Lower leg skin (tissue), 3 donors: ENCODE results near the gene C1orf159.

ENCODE experiments used
- POLR2A ChIP-seq, 2 donors: fragments of 450-650 bp; IDR thresholded peaks; one replicate each; pipeline ENCODE4 v1.6.1; 2016 to 2017; ENCODE audit warnings: antibody characterized with exemption in 2 of 2, mild to moderate bottlenecking in 1 of 2, moderate library complexity in 1 of 2
- TF ChIP-seq, protein P1 (sequence below), 3 donors: fragments of 450-650 bp; IDR thresholded peaks; one replicate each; pipeline ENCODE4 v1.5.1; 2016; ENCODE audit warnings: antibody characterized with exemption in 3 of 3, mild to moderate bottlenecking in 3 of 3, moderate library complexity in 2 of 3

DNA sequence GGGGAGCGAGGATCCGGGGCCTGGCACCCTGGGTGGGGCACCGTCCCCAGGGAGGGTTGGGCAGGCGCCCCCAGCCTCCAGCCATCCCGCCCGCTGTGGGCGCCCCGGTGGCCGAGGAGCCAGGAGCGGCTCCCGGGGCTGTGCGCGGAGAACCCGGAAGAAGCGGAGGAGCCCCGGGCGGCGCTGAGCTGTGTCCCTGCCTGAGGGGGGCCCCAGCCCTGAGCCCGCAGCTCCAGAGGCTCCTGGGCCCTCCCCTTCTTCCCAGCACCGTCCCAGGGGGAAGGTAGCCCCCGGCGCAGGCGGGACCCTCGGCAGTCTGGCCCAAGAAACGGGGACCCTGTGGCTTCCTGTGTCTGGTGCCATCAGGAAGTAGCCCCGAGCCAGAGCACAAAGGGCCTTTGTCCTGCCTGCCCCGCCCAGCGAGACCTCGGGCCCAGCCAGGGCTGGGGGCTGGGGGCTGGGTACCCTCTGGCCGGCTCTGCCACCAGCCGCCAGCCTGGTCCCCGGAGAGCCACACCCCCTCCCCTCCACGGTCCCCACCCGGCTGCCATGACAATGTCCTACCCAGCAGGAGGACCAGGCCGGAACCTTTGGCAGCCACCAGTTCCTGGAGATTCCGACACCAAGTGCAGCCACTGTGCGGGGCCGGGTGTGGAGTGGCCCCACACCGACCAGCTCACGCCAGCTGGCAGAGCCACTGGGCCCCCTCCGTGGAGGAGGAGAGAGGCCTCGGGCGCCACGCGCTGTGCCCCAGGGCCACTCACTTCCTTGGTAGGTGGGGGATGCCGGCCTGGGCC lies 42.2 kb upstream of the C1orf159 start:
- TF ChIP-seq, protein P1, sequence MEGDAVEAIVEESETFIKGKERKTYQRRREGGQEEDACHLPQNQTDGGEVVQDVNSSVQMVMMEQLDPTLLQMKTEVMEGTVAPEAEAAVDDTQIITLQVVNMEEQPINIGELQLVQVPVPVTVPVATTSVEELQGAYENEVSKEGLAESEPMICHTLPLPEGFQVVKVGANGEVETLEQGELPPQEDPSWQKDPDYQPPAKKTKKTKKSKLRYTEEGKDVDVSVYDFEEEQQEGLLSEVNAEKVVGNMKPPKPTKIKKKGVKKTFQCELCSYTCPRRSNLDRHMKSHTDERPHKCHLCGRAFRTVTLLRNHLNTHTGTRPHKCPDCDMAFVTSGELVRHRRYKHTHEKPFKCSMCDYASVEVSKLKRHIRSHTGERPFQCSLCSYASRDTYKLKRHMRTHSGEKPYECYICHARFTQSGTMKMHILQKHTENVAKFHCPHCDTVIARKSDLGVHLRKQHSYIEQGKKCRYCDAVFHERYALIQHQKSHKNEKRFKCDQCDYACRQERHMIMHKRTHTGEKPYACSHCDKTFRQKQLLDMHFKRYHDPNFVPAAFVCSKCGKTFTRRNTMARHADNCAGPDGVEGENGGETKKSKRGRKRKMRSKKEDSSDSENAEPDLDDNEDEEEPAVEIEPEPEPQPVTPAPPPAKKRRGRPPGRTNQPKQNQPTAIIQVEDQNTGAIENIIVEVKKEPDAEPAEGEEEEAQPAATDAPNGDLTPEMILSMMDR (IDR thresholded peaks at IDR 0.05) = no peak
- no peak for TF ChIP-seq POLR2A (IDR thresholded peaks at IDR 0.05)
